Stimulated activated CD8-positive, alpha-beta memory T cell treated with anti-CD3 and anti-CD28 coated beads, Interleukin-12 subunit alpha, Interleukin-12 subunit beta, amount 100 ng/mL, for 4 hours (primary cell): ENCODE results near the gene NANOS1.

Experiments
- DNase-seq: peaks from one replicate; pipeline ENCODE4 v3.0.0-alpha.2; 2020; ENCODE audit warnings: low read depth

NANOS1 gene

GRCh38 chr10:119061352-119061751, 31.8 kb downstream of the NANOS1 start:
- no peak for DNase-seq

- DNase-seq: no peak
Measured at GRCh38 chr10:119061926-119062325, 32.4 kb downstream of the NANOS1 start.

- DNase-seq: no peak
Measured at GRCh38 chr10:119070395-119071165, 41.1 kb downstream of the NANOS1 start.

GRCh38 chr10:119073584-119073983, 44.1 kb downstream of the NANOS1 start:
- no peak for DNase-seq

GRCh38 chr10:119078422-119079179, 49.1 kb downstream of the NANOS1 start:
- no peak for DNase-seq

GRCh38 chr10:119079599-119080520, 50.3 kb downstream of the NANOS1 start:
- DNase-seq: peak; percentile 54

GRCh38 chr10:119080521-119081259, 51.2 kb downstream of the NANOS1 start, which contains the start of gene EIF3A:
EIF3A (minus strand) TSS chr10:119080817; CDS start chr10:119080676, 141 bp downstream.
- peak; percentile 92 for DNase-seq
